ENCODE data around the gene XPR1. TPM values are rescaled to one million over a fixed set of nuclear protein-coding genes. Genes with fewer than 3 reads are reported as not detected.

The XPR1 gene
- total RNA-seq, 6 experiments from 2014 or later = 25.0 to 44.7 (median 34.0) TPM

GRCh38 chr1:180937012-180937372 lies 305.2 kb downstream of the XPR1 start:
- Mint-ChIP-seq H3K27ac (no peak overlapping the region), H3K36me3 (ENCODE audit: low read depth) (no peaks in the 10 kb centered on the region), H3K9me3 (no peaks in the 10 kb centered on the region), H3K27me3 (ENCODE audit: insufficient read depth) (no peaks in the 10 kb centered on the region; the same call in 1 of the 2 replicates), H3K4me3 (no peak overlapping the region), H3K4me1 (ENCODE audit: low read depth) (peaks cover 6% of the 10 kb centered on the region; the same call in 1 of the 2 replicates)
- TF ChIP-seq CTCF (IDR thresholded peaks at IDR 0.05) = no peak
- no peak for DNase-seq

DNA sequence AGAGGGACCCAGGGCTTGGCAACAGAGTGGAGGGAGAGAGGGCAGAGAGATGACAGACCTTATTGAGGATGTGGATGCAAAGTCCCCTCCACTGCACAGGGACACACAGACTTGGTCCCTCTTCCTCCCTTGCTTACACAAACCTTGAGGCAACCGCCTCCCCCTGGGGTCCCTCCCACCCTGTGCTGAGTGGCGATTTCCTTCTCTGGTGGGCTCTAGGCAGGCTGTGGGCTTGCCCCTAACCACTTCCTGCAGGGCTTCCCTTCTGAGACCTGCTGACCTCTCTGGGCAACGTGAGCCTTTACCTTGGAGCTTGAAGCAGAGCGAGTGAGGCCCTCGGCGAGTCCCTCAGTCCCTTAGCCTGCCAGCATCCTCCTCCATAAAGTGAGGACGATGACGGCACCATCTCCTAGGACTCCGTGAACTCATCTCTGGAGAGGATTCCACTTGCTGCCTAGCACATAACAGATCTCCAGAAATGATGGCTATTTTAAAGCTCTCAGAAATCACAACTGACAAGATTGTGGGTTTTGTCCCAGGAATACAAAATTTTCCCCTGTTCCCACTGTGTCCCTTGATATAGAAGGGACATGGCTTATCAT lies 305.9 kb downstream of the XPR1 start:
- DNase-seq = no peak
- peaks cover 4% of the 10 kb centered on the region; the same call in 1 of the 2 replicates for H3K36me3 Mint-ChIP-seq (ENCODE audit: low read depth)
- no peak for TF ChIP-seq CTCF (IDR thresholded peaks at IDR 0.05)
- no peak overlapping the region for H3K4me3 Mint-ChIP-seq
- peaks cover 6% of the 10 kb centered on the region; the same call in 1 of the 2 replicates for H3K4me1 Mint-ChIP-seq (ENCODE audit: low read depth)
- no peaks in the 10 kb centered on the region for H3K9me3 Mint-ChIP-seq
- no peak overlapping the region for H3K27ac Mint-ChIP-seq
- H3K27me3 Mint-ChIP-seq (ENCODE audit: insufficient read depth) = no peaks in the 10 kb centered on the region; the same call in 1 of the 2 replicates

DNA sequence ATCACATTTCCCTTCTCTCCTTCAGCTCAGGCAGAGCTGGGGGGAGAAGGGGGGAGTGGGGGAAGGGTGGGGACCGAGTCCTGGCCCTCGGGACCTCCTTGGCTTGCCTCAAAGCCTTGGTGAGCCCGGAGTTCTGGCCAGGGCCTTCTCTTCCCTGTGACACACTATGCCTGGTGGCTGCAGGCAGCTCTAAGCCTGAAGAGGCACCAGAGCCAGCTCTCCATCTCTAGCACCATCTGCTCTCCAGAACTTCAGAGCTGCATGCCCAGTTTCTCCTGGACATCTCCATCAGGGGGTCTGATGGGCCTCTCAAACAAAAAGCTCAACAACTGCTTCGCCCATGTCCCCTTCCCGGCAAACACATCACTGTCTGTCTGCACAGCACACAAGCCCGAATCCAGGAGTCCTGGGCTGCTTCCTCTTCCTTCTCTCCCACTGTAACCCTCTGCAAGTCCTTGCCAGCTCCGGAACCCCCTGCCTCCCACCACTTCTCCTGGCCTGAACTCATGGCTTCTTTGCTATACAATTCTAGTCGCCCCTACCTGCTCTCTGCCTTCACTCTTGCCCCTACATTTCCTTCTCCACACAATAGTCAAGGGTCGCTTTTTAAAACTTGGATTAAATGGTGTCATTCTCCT lies 307.4 kb downstream of the XPR1 start:
- H3K4me3 Mint-ChIP-seq = no peak overlapping the region
- no peak for TF ChIP-seq CTCF (IDR thresholded peaks at IDR 0.05)
- H3K4me1 Mint-ChIP-seq (ENCODE audit: low read depth) = no peaks in the 10 kb centered on the region
- no peak overlapping the region for H3K27ac Mint-ChIP-seq
- H3K36me3 Mint-ChIP-seq (ENCODE audit: low read depth) = peaks cover 11% of the 10 kb centered on the region
- no peaks in the 10 kb centered on the region for H3K9me3 Mint-ChIP-seq
- no peaks in the 10 kb centered on the region; the same call in 1 of the 2 replicates for H3K27me3 Mint-ChIP-seq (ENCODE audit: insufficient read depth)
- no peak for DNase-seq

- Mint-ChIP-seq H3K36me3 (ENCODE audit: low read depth) (peaks cover 16% of the 10 kb centered on the region), H3K4me3 (no peak overlapping the region), H3K9me3 (no peaks in the 10 kb centered on the region), H3K27ac (no peak overlapping the region), H3K4me1 (ENCODE audit: low read depth) (no peaks in the 10 kb centered on the region), H3K27me3 (ENCODE audit: insufficient read depth) (no peaks in the 10 kb centered on the region; the same call in 1 of the 2 replicates)
- no peak for TF ChIP-seq CTCF (IDR thresholded peaks at IDR 0.05)
- DNase-seq = no peak
Observed at GRCh38 chr1:180939711-180940103, 307.9 kb downstream of the XPR1 start.

Other genes with a start within 250 kb of the XPR1 start
- gene ACBD6, start 129.4 kb upstream of the XPR1 start, total RNA-seq (2021; fragmentation: NEBNext Ultra II Directional; extraction: Animal tissue kit (Norgen Biotek cat#: 25700)) = 10 to 100 TPM; 21.1 to 29.5 (median 27.0) TPM
- not detected for gene OVAAL, start 73.1 kb upstream of the XPR1 start, total RNA-seq (2021; fragmentation: NEBNext Ultra II Directional; extraction: Animal tissue kit (Norgen Biotek cat#: 25700))

Data from HFFc6 (cell line).